IMR-90 (cell line): ENCODE data around the gene RPL23. TPM values are rescaled to one million over a fixed set of nuclear protein-coding genes. Genes with fewer than 3 reads are reported as not detected.
A peak's percentile ranks its signal among the peaks of the same experiment; 100 is the strongest.

Experiments used
- ATAC-seq: fragments of 200-7000 bp; cut with Tn5 transposase; 2 replicates; pipeline ENCODE4 v1.9.1; 2020; ENCODE audit warnings: low read depth, mild to moderate bottlenecking, moderate library complexity
- BruUV-seq: library from RNA; stranded (reverse); fragments of 400-500 nt; replicated peaks from 2 replicates; lab custom pipeline; 2021; lab: Mats Ljungman, UMichigan
- CTCF ChIA-PET: fragments of 300-600 bp; formaldehyde crosslinking; extraction: SDS; loops from one replicate; lab custom pipeline; 2021; ENCODE audit warnings: antibody characterized with exemption; lab: Yijun Ruan, JAX
- POLR2A ChIA-PET: fragments of 300-600 bp; sonication (Branson Sonifier 250); formaldehyde crosslinking; loops from one replicate; lab custom pipeline; 2022; ENCODE audit warnings: antibody characterized with exemption; ENCODE audit not compliant: unreplicated experiment; lab: Charles Lee
- DNase-seq: peaks from one replicate; pipeline ENCODE4 v3.0.0; 2013
- H2AFZ ChIP-seq: replicated peaks from 2 replicates; pipeline ENCODE3; 2013; ENCODE audit warnings: low read length, mild to moderate bottlenecking; ENCODE audit not compliant: poor library complexity
- H2AK5ac ChIP-seq: 2 replicates; pipeline ENCODE4 v1.6.1; 2013; ENCODE audit warnings: low read depth, low read length, inconsistent platforms
- H2AK9ac ChIP-seq: replicated peaks from 2 replicates; pipeline ENCODE3; 2013; ENCODE audit warnings: mild to moderate bottlenecking, low read depth, low read length, moderate library complexity; ENCODE audit not compliant: poor library complexity
- H2BK120ac ChIP-seq: 2 replicates; pipeline ENCODE4 v1.6.1; 2013; ENCODE audit warnings: low read depth, low read length, inconsistent platforms
- H2BK15ac ChIP-seq: 3 replicates; pipeline ENCODE4 v1.6.1; 2013; ENCODE audit warnings: low read depth, low read length, inconsistent platforms
- H2BK20ac ChIP-seq: 2 replicates; pipeline ENCODE4 v1.6.1; 2013; ENCODE audit warnings: low read depth, mild to moderate bottlenecking, inconsistent platforms, low read length, moderate library complexity
- H2BK5ac ChIP-seq: 2 replicates; pipeline ENCODE4 v1.6.1; 2013; ENCODE audit warnings: mild to moderate bottlenecking, low read depth, low read length, inconsistent platforms; ENCODE audit not compliant: poor library complexity, severe bottlenecking
- H3K14ac ChIP-seq: replicated peaks from 2 replicates; pipeline ENCODE4 v1.6.1; 2013; ENCODE audit warnings: low read depth, low read length, inconsistent platforms
- H3K18ac ChIP-seq: 2 replicates; pipeline ENCODE4 v1.6.1; 2013; ENCODE audit warnings: low read depth, low read length, control low read depth
- H3K23ac ChIP-seq: 2 replicates; pipeline ENCODE4 v1.6.1; 2013; ENCODE audit warnings: low read depth, low read length, inconsistent platforms
- H3K27ac ChIP-seq: 2 replicates; pipeline ENCODE4 v1.5.1; 2013; ENCODE audit warnings: mild to moderate bottlenecking, control low read depth, low read length; ENCODE audit not compliant: insufficient read depth
- H3K27me3 ChIP-seq: 2 replicates; pipeline ENCODE4 v1.6.1; 2013; ENCODE audit warnings: low read length; ENCODE audit not compliant: control insufficient read depth, insufficient read depth
- H3K36me3 ChIP-seq: 2 replicates; pipeline ENCODE4 v1.6.1; 2013; ENCODE audit warnings: low read length, mixed read lengths; ENCODE audit not compliant: control insufficient read depth, insufficient read depth
- H3K4ac ChIP-seq: 2 replicates; pipeline ENCODE4 v1.6.1; 2013; ENCODE audit warnings: low read depth, low read length, inconsistent platforms
- H3K4me1 ChIP-seq: 2 replicates; pipeline ENCODE4 v1.6.1; 2013; ENCODE audit warnings: low read length, mixed read lengths; ENCODE audit not compliant: control insufficient read depth, insufficient read depth
- H3K4me2 ChIP-seq: 2 replicates; pipeline ENCODE4 v1.6.1; 2013; ENCODE audit warnings: low read depth, mild to moderate bottlenecking, control low read depth, low read length, moderate library complexity
- H3K4me3 ChIP-seq: 2 replicates; pipeline ENCODE4 v1.5.1; 2013; ENCODE audit warnings: low read depth, mild to moderate bottlenecking, control low read depth, low read length, moderate library complexity; ENCODE audit not compliant: insufficient read depth
- H3K56ac ChIP-seq: 2 replicates; pipeline ENCODE4 v1.6.1; 2013; ENCODE audit warnings: low read length, inconsistent platforms; ENCODE audit not compliant: insufficient read depth; ENCODE audit errors: extremely low read depth
- H3K79me1 ChIP-seq, 2 experiments: 2 replicates each; pipeline ENCODE4 v1.6.1; 2013; ENCODE audit warnings: low read length in 2 of 2, inconsistent platforms in 1 of 2, low read depth in 1 of 2
- H3K9ac ChIP-seq: 2 replicates; pipeline ENCODE4 v1.6.1; 2013; ENCODE audit warnings: low read depth, low read length, control low read depth
- H3K9me1 ChIP-seq: 2 replicates; pipeline ENCODE4 v1.6.1; 2013; ENCODE audit warnings: low read length, inconsistent platforms; ENCODE audit not compliant: insufficient read depth
- H3K9me3 ChIP-seq: 2 replicates; pipeline ENCODE4 v1.6.1; 2013; ENCODE audit warnings: low read length; ENCODE audit not compliant: control insufficient read depth, insufficient read depth
- H4K20me1 ChIP-seq: 2 replicates; pipeline ENCODE4 v1.6.1; 2013; ENCODE audit warnings: low read length, inconsistent platforms; ENCODE audit not compliant: insufficient read depth
- H4K5ac ChIP-seq: 2 replicates; pipeline ENCODE4 v1.6.1; 2013; ENCODE audit warnings: mild to moderate bottlenecking, low read depth, low read length, control low read depth
- H4K8ac ChIP-seq, 2 experiments: 2 replicates each; pipeline ENCODE4 v1.6.1; 2013; ENCODE audit warnings: low read depth in 2 of 2, low read length in 2 of 2, control low read depth in 1 of 2, inconsistent platforms in 1 of 2
- H4K91ac ChIP-seq: 2 replicates; pipeline ENCODE4 v1.6.1; 2013; ENCODE audit warnings: low read depth, low read length, inconsistent platforms; ENCODE audit not compliant: insufficient read depth
- CEBPB ChIP-seq: IDR thresholded peaks from 2 replicates; pipeline ENCODE4 v1.6.1; 2012; ENCODE audit warnings: low read depth, low read length, improper control_type of control experiment
- ELK1 ChIP-seq: fragments of 150-350 bp; IDR thresholded peaks from 2 replicates; pipeline ENCODE4 v1.6.1; 2016; ENCODE audit warnings: low read depth, mild to moderate bottlenecking, low read length, moderate library complexity, borderline replicate concordance
- FOS ChIP-seq: fragments of 150-350 bp; IDR thresholded peaks from 2 replicates; pipeline ENCODE4 v1.6.1; 2016; ENCODE audit warnings: low read depth, low read length
- MAZ ChIP-seq: IDR thresholded peaks from 2 replicates; pipeline ENCODE4 v1.6.1; 2012; ENCODE audit warnings: low read depth, mild to moderate bottlenecking, low read length, improper control_type of control experiment, moderate library complexity, borderline replicate concordance
- NFE2L2 ChIP-seq: fragments of 150-350 bp; IDR thresholded peaks from 2 replicates; pipeline ENCODE4 v1.6.1; 2016; ENCODE audit warnings: low read depth, mild to moderate bottlenecking, low read length
- RAD21 ChIP-seq: IDR thresholded peaks from 2 replicates; pipeline ENCODE4 v1.6.1; 2012; ENCODE audit warnings: low read length, improper control_type of control experiment
- RFX5 ChIP-seq: IDR thresholded peaks from 2 replicates; pipeline ENCODE4 v1.8.0; 2012; ENCODE audit warnings: low read depth, mild to moderate bottlenecking, low read length, moderate library complexity
- WGBS, 2 experiments: methylation state at CpG; one replicate each; pipeline versions ENCODE4 v1.1.5 to v1.1.7; 2013; ENCODE audit warnings: missing lambda C conversion rate in 2 of 2; ENCODE audit not compliant: insufficient read length in 1 of 2; ENCODE audit errors: extremely low coverage in 2 of 2; 5-methylcytosine and 5-hydroxymethylcytosine counted together
- dilution Hi-C: fragments of 300-500 bp; cut with HindIII; formaldehyde crosslinking; loops from one replicate; pipeline ENCODE4 v1.14.3; 2018; ENCODE audit warnings: low sequenced_read_pairs; ENCODE audit not compliant: unreplicated experiment
- in situ Hi-C: fragments of 300-500 bp; cut with MboI; formaldehyde crosslinking; loops from 3 replicates; pipeline ENCODE4 v1.14.3; 2019; ENCODE audit warnings: low sequenced_read_pairs, inconsistent platforms, mixed read lengths
- intact Hi-C: fragments of 100-400 bp; cut with micrococcal nuclease; formaldehyde crosslinking; loops from 2 replicates; pipeline ENCODE4 v1.10.0; 2022
- polyA plus RNA-seq, 3 experiments: library from polyadenylated mRNA; depleted of rRNA; stranded (reverse); fragments of >200 nt; gene quantifications; 2 replicates each; pipeline ENCODE4 v1.2.3, GENCODE V29; 2012; ENCODE audit warnings: low replicate concordance in 1 of 3
- total RNA-seq: library from RNA; depleted of rRNA; stranded (reverse); fragments of >200 nt; gene quantifications from 2 replicates; pipeline ENCODE4 v1.2.3, GENCODE V29; 2012

The RPL23 gene
- total and polyA plus RNA-seq, 2 of the 4 experiments (the other 2 are of a cell fraction): 1,170 to 2,308 TPM

GRCh38 chr17:38889745-38890409 lies 36.4 kb upstream of the RPL23 start:
- WGBS, 2 experiments: 91% methylated on average over 8 of the region's 12 CpGs; no CpG with 5 or more reads in 1 of the 2 experiments
- peaks cover 28 to 95% of the 10 kb centered on the region in 2 experiments; a peak in 3 of 4 replicates for H3K79me1 ChIP-seq
- CTCF ChIA-PET: no interaction called here

More at GRCh38 chr17:38889745-38890409, 36.4 kb upstream of the RPL23 start:
- DNase-seq (no peak), ATAC-seq (no peak)
- no peak overlapping the region for H4K5ac ChIP-seq
- intact Hi-C loops: no loop called here
- no peak overlapping the region for H3K4me2 ChIP-seq
- H2AK9ac ChIP-seq: no peak overlapping the region
- in situ Hi-C loops: no loop called here
- no peak overlapping the region for H3K23ac ChIP-seq
- H3K9ac ChIP-seq: no peak overlapping the region
- H3K27ac ChIP-seq: no peak overlapping the region
- H3K18ac ChIP-seq: no peak overlapping the region
- H3K56ac ChIP-seq: no peak overlapping the region
- no peak overlapping the region for H2AK5ac ChIP-seq
- BruUV-seq: no TSS peak
- no peak overlapping the region for H3K14ac ChIP-seq
- H3K9me3 ChIP-seq: no peaks in the 10 kb centered on the region
- H3K4me3 ChIP-seq: no peak overlapping the region
- no peak overlapping the region for H4K91ac ChIP-seq
- H2BK20ac ChIP-seq: no peak overlapping the region
- peaks cover 38% of the 10 kb centered on the region for H3K9me1 ChIP-seq
- H2AFZ ChIP-seq: peak overlapping the region; percentile 41
- H2BK120ac ChIP-seq: no peak overlapping the region
- H4K8ac ChIP-seq: no peak overlapping the region
- H2BK15ac ChIP-seq: no peak overlapping the region
- H3K4ac ChIP-seq: no peak overlapping the region
- TF ChIP-seq FOS (no peak), CEBPB (no peak), MAZ (no peak), ELK1 (no peak), RAD21 (no peak), NFE2L2 (no peak), RFX5 (no peak)
- no peaks in the 10 kb centered on the region for H3K27me3 ChIP-seq
- peaks cover 99% of the 10 kb centered on the region for H4K20me1 ChIP-seq
- peaks cover 23% of the 10 kb centered on the region for H3K4me1 ChIP-seq
- H3K36me3 ChIP-seq: peaks cover 85% of the 10 kb centered on the region
- no peak overlapping the region for H2BK5ac ChIP-seq
- POLR2A ChIA-PET: interaction anchor here (0.6 kb wide), 1 partner anchor 561 kb away, joined by 7 read pairs; the partner anchor contains the start of gene MED1
- dilution Hi-C loops: no loop called here
